HEK293T (cell line): ENCODE data around the gene CDK5RAP3.

ENCODE experiments used
- BHLHE40 ChIP-seq: fragments of 450-650 bp; IDR thresholded peaks from 2 replicates; pipeline ENCODE4 v1.6.1; 2016; ENCODE audit warnings: mild to moderate bottlenecking, moderate library complexity, borderline replicate concordance
- CTBP1 ChIP-seq: fragments of 450-650 bp; IDR thresholded peaks from 2 replicates; pipeline ENCODE4 v1.6.1; 2016; ENCODE audit warnings: borderline replicate concordance
- ELF4 ChIP-seq: fragments of 450-650 bp; IDR thresholded peaks from 2 replicates; pipeline ENCODE4 v1.6.1; 2017; ENCODE audit warnings: antibody characterized with exemption
- FOXK2 ChIP-seq: fragments of 450-650 bp; IDR thresholded peaks from 2 replicates; pipeline ENCODE4 v1.6.1; 2016; ENCODE audit warnings: mild to moderate bottlenecking
- FOXM1 ChIP-seq: fragments of 450-650 bp; IDR thresholded peaks from 2 replicates; pipeline ENCODE4 v1.6.1; 2017; ENCODE audit warnings: mild to moderate bottlenecking, borderline replicate concordance
- HDGF ChIP-seq: fragments of 450-650 bp; IDR thresholded peaks from 2 replicates; pipeline ENCODE4 v1.6.1; 2017; ENCODE audit warnings: antibody characterized with exemption, borderline replicate concordance
- L3MBTL2 ChIP-seq: fragments of 450-650 bp; conservative IDR thresholded peaks from 2 replicates; pipeline ENCODE4 v1.6.1; 2016; ENCODE audit warnings: mild to moderate bottlenecking
- LEF1 ChIP-seq: fragments of 450-650 bp; IDR thresholded peaks from 2 replicates; pipeline ENCODE4 v1.6.1; 2017; ENCODE audit warnings: mild to moderate bottlenecking, borderline replicate concordance
- SP1 ChIP-seq: fragments of 450-650 bp; IDR thresholded peaks from 2 replicates; pipeline ENCODE4 v1.6.1; 2017
- ZNF384 ChIP-seq: fragments of 450-650 bp; IDR thresholded peaks from 2 replicates; pipeline ENCODE4 v1.6.1; 2016
- TF ChIP-seq, protein P1 (sequence below): fragments of 450-650 bp; IDR thresholded peaks from 2 replicates; pipeline ENCODE4 v1.6.1; 2016

DNA sequence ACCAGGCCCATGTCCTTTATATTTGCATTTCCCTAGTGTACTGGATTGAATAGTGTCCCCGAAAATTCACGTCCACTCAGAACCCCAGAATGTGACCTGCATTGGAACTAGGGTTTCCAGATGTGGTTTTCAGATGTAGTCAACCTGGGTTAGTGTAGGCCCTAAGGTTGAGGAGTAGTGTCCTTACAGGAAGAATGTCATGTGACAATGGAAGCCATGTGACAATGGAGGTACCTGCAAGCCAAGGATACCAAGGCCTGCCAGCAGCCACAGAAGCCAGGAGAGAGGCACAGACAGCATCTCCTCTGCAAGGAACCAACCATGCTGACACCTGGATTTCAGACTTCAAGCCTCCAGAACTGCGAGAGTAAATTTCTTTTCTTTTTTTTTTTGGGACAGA is 8.0 kb upstream of the CDK5RAP3 start:
- TF ChIP-seq CTBP1 (no peak), BHLHE40 (no peak), FOXM1 (no peak), ELF4 (no peak), HDGF (no peak), ZNF384 (no peak), FOXK2 (no peak), LEF1 (no peak), L3MBTL2 (no peak), SP1 (no peak)
- TF ChIP-seq, protein P1, sequence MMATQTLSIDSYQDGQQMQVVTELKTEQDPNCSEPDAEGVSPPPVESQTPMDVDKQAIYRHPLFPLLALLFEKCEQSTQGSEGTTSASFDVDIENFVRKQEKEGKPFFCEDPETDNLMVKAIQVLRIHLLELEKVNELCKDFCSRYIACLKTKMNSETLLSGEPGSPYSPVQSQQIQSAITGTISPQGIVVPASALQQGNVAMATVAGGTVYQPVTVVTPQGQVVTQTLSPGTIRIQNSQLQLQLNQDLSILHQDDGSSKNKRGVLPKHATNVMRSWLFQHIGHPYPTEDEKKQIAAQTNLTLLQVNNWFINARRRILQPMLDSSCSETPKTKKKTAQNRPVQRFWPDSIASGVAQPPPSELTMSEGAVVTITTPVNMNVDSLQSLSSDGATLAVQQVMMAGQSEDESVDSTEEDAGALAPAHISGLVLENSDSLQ = no peak
